Thyroid gland (tissue), 4 donors: ENCODE data around the gene AMELY.

Experiments
- CTCF ChIP-seq, 6 experiments: fragments of 200-600 bp in 3 of 6; fragments of 450-650 bp in 3 of 6; sonication (generic) in 3 of 6; IDR thresholded peaks; one replicate each; pipeline ENCODE4 v1.5.1; 2016 to 2019; ENCODE audit warnings: antibody characterized with exemption in 6 of 6, mild to moderate bottlenecking in 2 of 6, inconsistent platforms in 1 of 6, moderate library complexity in 1 of 6
- POLR2A ChIP-seq, 2 donors: fragments of 450-650 bp; IDR thresholded peaks; one replicate each; pipeline ENCODE4 v1.6.1; 2017; ENCODE audit warnings: antibody characterized with exemption in 2 of 2, mild to moderate bottlenecking in 2 of 2, moderate library complexity in 1 of 2

- TF ChIP-seq CTCF (IDR thresholded peaks at IDR 0.05) (no peak), POLR2A (IDR thresholded peaks at IDR 0.05) (no peak)
Measured at GRCh38 chrY:6895236-6895635, 16.3 kb downstream of the AMELY start.
